GM18867 (cell line): Measurements from ENCODE around the gene NABP1.

Source experiments
- ATAC-seq: cut with Tn5 transposase; IDR thresholded peaks from one replicate; pipeline ENCODE4 v1.9.1; 2021; ENCODE audit warnings: mild to moderate bottlenecking, moderate library complexity; ENCODE audit not compliant: unreplicated experiment

The NABP1 gene

DNA sequence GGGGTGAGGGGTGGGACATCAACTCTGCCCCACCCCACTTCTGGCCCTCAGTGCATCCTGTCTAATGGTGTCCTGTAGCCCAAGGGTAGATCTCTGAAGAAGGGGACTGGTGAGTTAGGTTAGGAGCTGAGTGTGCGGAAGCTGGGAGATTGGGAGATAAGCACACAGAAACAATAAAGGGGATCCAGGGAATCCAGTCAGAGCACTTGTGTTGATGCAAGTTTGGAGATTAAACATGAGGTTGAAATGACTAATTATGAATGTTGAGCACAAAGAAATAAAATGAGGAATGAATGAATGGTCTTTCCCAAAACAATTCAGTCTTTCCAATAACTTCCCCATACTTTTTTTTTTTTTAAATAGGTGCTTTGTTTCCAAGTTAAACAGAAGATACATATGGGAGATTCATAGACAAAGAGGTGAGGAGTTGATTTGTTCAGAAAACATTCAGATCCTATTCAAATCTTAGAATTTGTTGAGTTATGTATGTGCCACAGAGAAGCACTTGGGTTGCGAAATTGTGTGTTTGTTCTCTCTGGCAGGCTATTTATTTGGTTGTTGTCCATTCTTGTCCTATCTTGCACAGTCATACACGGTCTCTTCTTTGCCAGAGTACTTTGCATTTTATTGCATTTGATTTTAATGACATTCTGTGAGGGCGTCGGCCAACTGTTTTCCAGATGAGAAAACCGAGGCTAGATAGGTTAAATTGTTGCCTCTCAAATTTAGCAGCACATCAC, 31.6 kb upstream of the NABP1 start:
- ATAC-seq = no peak

DNA sequence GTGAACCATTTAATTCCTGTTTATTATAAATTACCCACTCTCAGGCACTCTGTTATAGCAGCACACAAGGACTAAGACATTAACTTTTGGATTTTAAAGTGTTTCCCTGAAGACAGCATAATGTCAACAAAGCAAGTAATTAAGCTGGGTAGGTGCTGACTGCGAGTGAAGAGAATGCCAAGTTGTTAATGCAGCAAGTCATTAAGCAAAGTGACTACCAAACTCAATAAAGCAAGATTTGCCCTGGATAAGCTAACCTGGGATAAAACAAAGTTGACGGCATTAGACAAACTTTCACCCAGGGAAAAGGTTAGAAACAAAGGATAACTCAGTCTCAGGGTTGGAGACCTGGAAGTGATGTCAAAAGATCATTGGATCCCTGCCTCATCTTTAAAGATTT, 28.4 kb upstream of the NABP1 start:
- ATAC-seq = no peak

- ATAC-seq = peak; percentile 95
These were observed 26.8 kb upstream of the NABP1 start for GRCh38 chr2:191650896-191651773.

DNA sequence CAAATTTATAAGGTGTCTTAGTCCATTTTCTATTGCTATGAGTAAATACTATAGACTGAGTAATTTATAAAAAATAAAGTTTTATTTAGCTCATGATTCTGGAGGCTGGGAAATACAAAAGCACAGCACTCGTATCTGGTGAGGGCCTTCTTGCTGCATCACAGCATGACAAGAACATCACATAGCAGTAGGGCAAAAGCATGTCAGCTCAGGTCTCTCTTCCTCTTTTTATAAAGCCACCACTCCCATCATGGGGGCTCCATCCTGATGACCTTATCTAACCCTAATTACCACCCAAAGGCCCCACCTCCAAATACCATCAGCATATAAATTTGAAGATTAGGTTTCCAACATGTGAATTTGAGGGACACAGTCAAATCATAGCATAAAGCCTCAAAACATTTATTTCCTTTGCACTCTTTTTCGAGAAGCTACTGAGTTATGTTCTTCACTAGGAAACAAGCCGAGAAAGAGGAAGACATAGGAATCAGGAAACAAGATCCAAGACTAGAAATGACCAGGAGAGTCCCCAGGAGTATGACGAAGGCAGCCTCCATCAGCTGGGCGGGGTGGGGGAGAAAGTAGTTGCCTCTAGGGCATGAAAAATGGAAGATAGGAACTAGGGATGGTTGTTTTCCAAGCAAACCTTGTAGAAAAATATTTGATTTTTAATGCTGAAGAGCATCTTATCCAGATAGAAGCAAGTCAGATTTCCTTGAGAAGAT, 24.1 kb upstream of the NABP1 start:
- no peak for ATAC-seq

DNA sequence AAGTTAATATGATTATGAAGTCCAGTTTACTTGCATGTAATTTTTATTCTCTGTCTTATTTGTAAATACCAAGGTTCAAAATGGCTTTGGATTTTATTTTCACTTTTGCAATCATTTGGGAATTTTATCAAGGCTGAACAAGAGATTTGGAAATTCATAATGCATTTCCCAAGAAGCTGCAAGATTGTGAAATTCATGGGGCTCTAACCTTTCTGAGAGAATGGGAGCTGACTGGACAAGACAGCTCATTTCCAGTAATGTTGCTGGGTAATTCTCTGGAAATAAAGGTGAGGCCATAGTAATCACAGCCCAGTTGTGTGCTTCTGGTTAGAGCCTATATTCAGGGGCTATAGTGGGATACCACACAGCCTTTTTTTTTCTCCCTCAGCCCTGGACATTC, 21.5 kb upstream of the NABP1 start:
- ATAC-seq = no peak

- ATAC-seq = no peak
These were observed 21.1 kb upstream of the NABP1 start for GRCh38 chr2:191656792-191657191.

DNA sequence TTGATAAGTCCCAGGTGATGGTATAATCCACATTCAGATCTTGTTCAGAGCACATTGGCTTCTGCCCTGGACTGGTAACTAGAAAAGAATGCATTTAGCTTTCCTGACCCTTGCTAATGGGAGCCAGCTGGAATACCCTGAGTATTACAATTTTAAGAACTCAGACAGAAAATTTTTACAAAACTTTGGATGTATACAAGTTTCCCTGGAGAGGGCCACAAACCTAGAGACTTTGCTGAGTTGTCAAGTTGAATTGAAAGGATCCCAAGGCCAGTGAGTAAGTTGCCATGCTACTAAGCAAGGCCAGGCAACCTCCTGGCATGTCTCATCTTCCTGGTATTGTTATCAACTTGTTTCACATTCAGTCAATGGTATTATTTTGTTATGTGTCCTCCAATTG, 20.0 kb upstream of the NABP1 start:
- no peak for ATAC-seq

DNA sequence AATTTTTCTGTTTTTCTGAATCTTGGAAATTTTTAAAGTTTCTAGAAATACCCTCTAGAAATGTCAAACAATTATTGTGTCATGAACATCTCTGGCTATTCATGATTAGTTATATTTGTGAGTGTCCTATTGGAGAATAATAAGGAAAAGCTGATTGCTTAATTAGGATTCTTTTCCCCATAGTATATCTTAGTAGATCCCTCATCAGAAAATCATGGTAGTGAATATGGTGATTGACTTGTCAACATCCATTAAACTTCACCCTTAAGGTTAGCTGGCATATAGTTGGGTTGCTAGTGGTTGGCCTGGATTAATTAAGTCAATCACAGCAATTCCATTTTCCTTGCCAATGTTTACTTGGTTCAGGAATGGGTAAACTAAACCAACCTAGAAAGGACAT, 18.7 kb upstream of the NABP1 start:
- no peak for ATAC-seq

GRCh38 chr2:191660575-191660974, 17.4 kb upstream of the NABP1 start:
- ATAC-seq = no peak

DNA sequence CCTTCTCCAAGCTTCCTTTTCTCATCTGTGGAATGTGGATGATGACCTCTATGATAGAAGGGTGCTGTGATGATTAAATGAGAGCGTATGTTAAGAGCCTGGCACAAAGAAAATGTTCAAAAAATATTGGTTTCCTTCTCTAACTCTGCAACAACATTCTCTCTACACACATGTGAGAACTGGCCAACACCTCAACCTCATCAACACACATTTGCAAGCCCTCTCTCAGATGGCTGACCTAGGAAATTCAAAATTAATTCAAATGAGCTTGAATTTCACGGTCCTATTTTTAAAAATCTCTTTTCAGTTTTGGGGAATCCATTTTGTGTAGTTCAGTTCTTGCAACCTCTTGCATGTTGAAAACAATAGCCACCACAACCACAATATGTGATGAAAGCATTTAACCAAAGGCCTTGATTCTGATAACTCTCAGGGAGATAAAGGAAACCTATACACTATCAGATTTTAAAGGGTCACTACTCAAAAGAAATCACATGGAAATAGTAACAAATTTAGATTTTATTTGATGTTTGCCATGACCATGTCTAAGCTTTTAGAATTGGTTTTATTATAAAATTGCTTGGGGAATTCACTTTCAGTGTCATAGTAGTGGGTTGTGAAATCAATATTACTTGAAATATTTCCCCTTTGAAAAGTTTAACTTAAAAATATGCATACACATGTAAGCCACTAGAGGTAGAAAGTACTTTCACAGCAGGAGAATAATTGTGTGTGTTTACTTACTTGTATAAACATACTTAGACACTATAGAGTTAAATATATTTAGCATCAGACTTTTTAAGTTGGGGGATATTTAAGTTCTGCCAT, 16.6 kb upstream of the NABP1 start:
- ATAC-seq = peak; percentile 81

GRCh38 chr2:191664823-191665677, 12.9 kb upstream of the NABP1 start:
- ATAC-seq = no peak

GRCh38 chr2:191666226-191666625, 11.7 kb upstream of the NABP1 start:
- ATAC-seq = no peak

- ATAC-seq = peak; percentile 80
These were observed 11.2 kb upstream of the NABP1 start for GRCh38 chr2:191666732-191667131.

- peak; percentile 53 for ATAC-seq
These were observed 7.9 kb upstream of the NABP1 start for GRCh38 chr2:191670076-191670475.

DNA sequence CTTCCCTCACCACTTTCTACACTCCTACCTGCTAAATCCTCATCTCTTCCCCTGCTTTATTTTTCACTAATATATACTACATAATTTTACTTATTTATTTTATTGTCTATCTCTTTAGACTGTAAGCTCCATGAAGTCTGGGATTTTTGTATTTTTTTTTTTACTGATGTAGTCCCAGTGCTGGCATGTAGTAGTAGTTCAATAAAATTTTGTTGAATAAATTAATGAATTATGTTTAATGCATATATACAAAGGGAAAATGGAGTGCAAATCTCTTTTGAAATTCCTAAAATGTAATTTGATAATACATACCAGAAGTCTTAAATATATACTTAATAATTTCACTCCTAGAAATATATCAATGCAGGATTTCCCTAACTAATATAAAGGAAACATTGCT, 7.1 kb upstream of the NABP1 start:
- ATAC-seq = no peak

- ATAC-seq = peak; percentile 60
These were observed 1.9 kb upstream of the NABP1 start for GRCh38 chr2:191675807-191676721.

DNA sequence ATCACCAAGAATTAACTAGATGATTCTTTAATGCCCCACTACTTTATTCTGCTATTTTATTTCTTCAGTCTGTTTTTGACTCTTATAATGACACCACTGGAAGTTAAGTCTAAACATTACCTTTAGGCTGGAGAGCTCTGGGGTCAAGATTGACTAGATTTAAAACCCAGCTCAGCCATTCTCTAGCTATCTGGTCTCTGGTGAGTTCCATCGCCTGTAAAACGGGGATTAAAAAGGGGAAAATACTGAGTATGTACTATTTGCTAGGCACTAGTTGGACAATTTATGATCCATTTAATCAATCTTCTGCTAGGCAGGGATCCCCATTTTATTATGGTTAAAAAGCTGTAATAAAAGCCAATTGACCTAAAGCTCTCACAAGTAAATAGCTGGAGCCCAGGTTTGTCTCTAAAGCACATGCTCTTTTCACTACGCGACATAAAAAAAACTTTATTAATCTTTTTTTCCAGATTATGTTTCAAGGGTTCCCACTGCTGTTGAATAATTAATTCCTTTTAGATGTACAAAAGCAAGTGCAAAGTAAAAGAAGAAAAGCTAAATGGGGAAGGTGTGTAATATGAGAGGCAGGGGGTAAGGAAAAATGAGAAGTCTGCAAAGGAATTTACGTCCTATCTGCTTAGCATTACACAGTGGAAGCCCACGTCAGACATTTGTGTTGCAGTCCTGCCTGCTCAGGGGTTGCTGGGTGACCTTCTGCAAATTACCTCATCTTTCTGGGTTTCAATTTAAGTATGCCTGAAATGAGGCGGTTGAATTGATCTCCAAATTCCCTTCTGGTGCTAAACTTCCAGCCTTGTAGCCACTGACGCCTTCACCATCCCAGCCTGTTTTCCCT, 918 bp upstream of the NABP1 start:
- peak; percentile 27 for ATAC-seq
